ENCODE data around the gene GATA1.

DNA sequence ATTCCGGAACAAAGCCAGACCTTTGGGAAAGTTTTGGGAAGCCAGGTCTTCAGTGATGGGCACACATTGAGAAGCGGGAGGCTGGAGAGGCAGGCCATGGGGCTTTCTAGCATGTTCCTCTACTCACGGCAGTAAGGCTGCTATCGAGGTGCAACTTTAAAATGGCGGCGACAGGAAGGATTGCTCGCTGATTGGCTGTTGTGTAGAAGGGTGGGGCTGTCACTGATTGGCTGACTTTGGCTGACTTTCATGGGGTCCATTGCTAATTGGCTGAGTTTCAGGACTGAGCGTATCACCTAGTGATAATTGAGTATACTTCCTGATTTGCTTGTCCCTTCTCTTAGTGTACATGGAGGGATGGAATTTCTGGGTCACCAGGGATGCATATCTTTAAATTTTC lies 44.6 kb upstream of the GATA1 start:
- TF ChIP-seq, protein P1, sequence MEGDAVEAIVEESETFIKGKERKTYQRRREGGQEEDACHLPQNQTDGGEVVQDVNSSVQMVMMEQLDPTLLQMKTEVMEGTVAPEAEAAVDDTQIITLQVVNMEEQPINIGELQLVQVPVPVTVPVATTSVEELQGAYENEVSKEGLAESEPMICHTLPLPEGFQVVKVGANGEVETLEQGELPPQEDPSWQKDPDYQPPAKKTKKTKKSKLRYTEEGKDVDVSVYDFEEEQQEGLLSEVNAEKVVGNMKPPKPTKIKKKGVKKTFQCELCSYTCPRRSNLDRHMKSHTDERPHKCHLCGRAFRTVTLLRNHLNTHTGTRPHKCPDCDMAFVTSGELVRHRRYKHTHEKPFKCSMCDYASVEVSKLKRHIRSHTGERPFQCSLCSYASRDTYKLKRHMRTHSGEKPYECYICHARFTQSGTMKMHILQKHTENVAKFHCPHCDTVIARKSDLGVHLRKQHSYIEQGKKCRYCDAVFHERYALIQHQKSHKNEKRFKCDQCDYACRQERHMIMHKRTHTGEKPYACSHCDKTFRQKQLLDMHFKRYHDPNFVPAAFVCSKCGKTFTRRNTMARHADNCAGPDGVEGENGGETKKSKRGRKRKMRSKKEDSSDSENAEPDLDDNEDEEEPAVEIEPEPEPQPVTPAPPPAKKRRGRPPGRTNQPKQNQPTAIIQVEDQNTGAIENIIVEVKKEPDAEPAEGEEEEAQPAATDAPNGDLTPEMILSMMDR (IDR thresholded peaks at IDR 0.05; ENCODE audit: borderline replicate concordance, extremely low read depth, low read length, poor library complexity, severe bottlenecking): no peak
- no peak for TF ChIP-seq EZH2 (IDR thresholded peaks at IDR 0.05; ENCODE audit: borderline replicate concordance, low read depth, low read length, severe bottlenecking)

Data from DND-41 (cell line).